HEK293T (cell line): Measurements from ENCODE around the gene HSFX2.
"Not testable (repeated sequence)": the region's sequence is repeated elsewhere in the genome, so short reads cannot be mapped to it uniquely, and the experiment has no call there.

Experiments used
- CTCF ChIA-PET: fragments of 350-600 bp; formaldehyde crosslinking; extraction: SDS; loops from one replicate; lab custom pipeline; 2021; ENCODE audit warnings: antibody characterized with exemption, inconsistent platforms; lab: Yijun Ruan, JAX
- POLR2A ChIA-PET: fragments of 350-600 bp; formaldehyde crosslinking; extraction: SDS; loops from one replicate; lab custom pipeline; 2020; ENCODE audit warnings: antibody characterized with exemption, inconsistent platforms; lab: Yijun Ruan, JAX
- DNase-seq: peaks from one replicate; pipeline ENCODE4 v3.0.0; 2012; ENCODE audit warnings: mixed read lengths; ENCODE audit errors: extremely low spot score
- ARNT ChIP-seq: fragments of 450-650 bp; IDR thresholded peaks from 2 replicates; pipeline ENCODE4 v1.6.1; 2017; ENCODE audit warnings: mild to moderate bottlenecking
- BHLHE40 ChIP-seq: fragments of 450-650 bp; IDR thresholded peaks from 2 replicates; pipeline ENCODE4 v1.6.1; 2016; ENCODE audit warnings: mild to moderate bottlenecking, moderate library complexity, borderline replicate concordance
- CTBP1 ChIP-seq: fragments of 450-650 bp; IDR thresholded peaks from 2 replicates; pipeline ENCODE4 v1.6.1; 2016; ENCODE audit warnings: borderline replicate concordance
- ELF4 ChIP-seq: fragments of 450-650 bp; IDR thresholded peaks from 2 replicates; pipeline ENCODE4 v1.6.1; 2017; ENCODE audit warnings: antibody characterized with exemption
- FOXA1 ChIP-seq: fragments of 450-650 bp; IDR thresholded peaks from 2 replicates; pipeline ENCODE4 v1.6.1; 2016; ENCODE audit warnings: mild to moderate bottlenecking
- FOXK2 ChIP-seq: fragments of 450-650 bp; IDR thresholded peaks from 2 replicates; pipeline ENCODE4 v1.6.1; 2016; ENCODE audit warnings: mild to moderate bottlenecking
- FOXM1 ChIP-seq: fragments of 450-650 bp; IDR thresholded peaks from 2 replicates; pipeline ENCODE4 v1.6.1; 2017; ENCODE audit warnings: mild to moderate bottlenecking, borderline replicate concordance
- HDGF ChIP-seq: fragments of 450-650 bp; IDR thresholded peaks from 2 replicates; pipeline ENCODE4 v1.6.1; 2017; ENCODE audit warnings: antibody characterized with exemption, borderline replicate concordance
- L3MBTL2 ChIP-seq: fragments of 450-650 bp; conservative IDR thresholded peaks from 2 replicates; pipeline ENCODE4 v1.6.1; 2016; ENCODE audit warnings: mild to moderate bottlenecking
- LEF1 ChIP-seq: fragments of 450-650 bp; IDR thresholded peaks from 2 replicates; pipeline ENCODE4 v1.6.1; 2017; ENCODE audit warnings: mild to moderate bottlenecking, borderline replicate concordance
- NFRKB ChIP-seq: fragments of 450-650 bp; IDR thresholded peaks from 2 replicates; pipeline ENCODE4 v1.6.1; 2016; ENCODE audit warnings: mild to moderate bottlenecking, moderate library complexity
- PKNOX1 ChIP-seq: fragments of 450-650 bp; IDR thresholded peaks from 2 replicates; pipeline ENCODE4 v1.6.1; 2016
- SP1 ChIP-seq: fragments of 450-650 bp; IDR thresholded peaks from 2 replicates; pipeline ENCODE4 v1.6.1; 2017
- SUZ12 ChIP-seq: fragments of 450-650 bp; IDR thresholded peaks from 2 replicates; pipeline ENCODE4 v1.6.1; 2016; ENCODE audit warnings: mild to moderate bottlenecking
- TARDBP ChIP-seq: fragments of 450-650 bp; IDR thresholded peaks from 2 replicates; pipeline ENCODE4 v1.6.1; 2016
- ZNF384 ChIP-seq: fragments of 450-650 bp; IDR thresholded peaks from 2 replicates; pipeline ENCODE4 v1.6.1; 2016

The HSFX2 gene

GRCh38 chrX:149618871-149619270 lies 23.8 kb upstream of the HSFX2 start:
- ChIA-PET CTCF (no interaction called here), POLR2A (no interaction called here)
- TF ChIP-seq BHLHE40 (no peak), HDGF (no peak), ZNF384 (no peak), FOXK2 (no peak), SP1 (no peak), NFRKB (no peak), PKNOX1 (no peak), LEF1 (no peak), ARNT (no peak), FOXA1 (no peak), ELF4 (no peak), TARDBP (no peak), FOXM1 (no peak), SUZ12 (no peak), CTBP1 (no peak), L3MBTL2 (no peak)
- no peak for DNase-seq

GRCh38 chrX:149611623-149612175 lies 16.6 kb upstream of the HSFX2 start:
- no peak for DNase-seq
- no peak for TF ChIP-seq LEF1
- no peak for TF ChIP-seq L3MBTL2
- no peak for TF ChIP-seq FOXK2
- TF ChIP-seq BHLHE40, result no peak
- no peak for TF ChIP-seq ZNF384
- no peak for TF ChIP-seq FOXM1
- no peak for TF ChIP-seq SUZ12
- TF ChIP-seq NFRKB, result no peak
- no peak for TF ChIP-seq PKNOX1
- TF ChIP-seq SP1, result no peak
- TF ChIP-seq HDGF, result no peak
- no peak for TF ChIP-seq CTBP1
- no peak for TF ChIP-seq TARDBP
- ChIA-PET CTCF (interaction anchor here (1.1 kb wide), 1 partner anchor 13 kb away, joined by 4 read pairs; no protein-coding TSS in a partner anchor), POLR2A (no interaction called here)

- ChIA-PET CTCF (no interaction called here), POLR2A (no interaction called here)
Measured at GRCh38 chrX:149610511-149610910, 15.4 kb upstream of the HSFX2 start.

GRCh38 chrX:149607699-149608098 lies 12.6 kb upstream of the HSFX2 start:
- POLR2A ChIA-PET, result no interaction called here
- TF ChIP-seq SUZ12 (no peak), ZNF384 (no peak), TARDBP (no peak), LEF1 (no peak), FOXK2 (no peak), BHLHE40 (no peak), PKNOX1 (no peak), HDGF (no peak), ELF4 (no peak), FOXM1 (no peak), SP1 (no peak), CTBP1 (no peak)
- DNase-seq, result no peak
- CTCF ChIA-PET, result no interaction called here

More at GRCh38 chrX:149610511-149610910, 15.4 kb upstream of the HSFX2 start:
- TF ChIP-seq FOXK2, result no peak
- TF ChIP-seq L3MBTL2, result no peak
- no peak for TF ChIP-seq LEF1
- no peak for TF ChIP-seq FOXM1
- no peak for TF ChIP-seq PKNOX1
- no peak for TF ChIP-seq HDGF
- no peak for TF ChIP-seq ARNT
- TF ChIP-seq ELF4, result no peak
- no peak for TF ChIP-seq SP1
- no peak for TF ChIP-seq BHLHE40
- TF ChIP-seq CTBP1, result no peak
- no peak for TF ChIP-seq ZNF384
- TF ChIP-seq TARDBP, result no peak
- no peak for TF ChIP-seq FOXA1
- no peak for TF ChIP-seq SUZ12
- no peak for TF ChIP-seq NFRKB
- DNase-seq, result no peak

- POLR2A ChIA-PET, DNase-seq, CTCF ChIA-PET: not testable (repeated sequence)
Measured at GRCh38 chrX:149605248-149605885, 10.3 kb upstream of the HSFX2 start.

GRCh38 chrX:149598603-149599002 lies 3.5 kb upstream of the HSFX2 start:
- POLR2A ChIA-PET, CTCF ChIA-PET, DNase-seq: not testable (repeated sequence)

- POLR2A ChIA-PET, CTCF ChIA-PET, DNase-seq: not testable (repeated sequence)
Measured at GRCh38 chrX:149595943-149596342, 829 bp upstream of the HSFX2 start.

- CTCF ChIA-PET, DNase-seq, POLR2A ChIA-PET: not testable (repeated sequence)
Measured at GRCh38 chrX:149590993-149591392, 4.1 kb downstream of the HSFX2 start.

- DNase-seq, POLR2A ChIA-PET, CTCF ChIA-PET: not testable (repeated sequence)
Measured at GRCh38 chrX:149587359-149587758, 7.8 kb downstream of the HSFX2 start, which contains the start of gene MAGEA9B. TSS of gene MAGEA9B (minus strand) at chrX:149587459. CDS start at chrX:149583179, 4,280 bp downstream.

- DNase-seq, CTCF ChIA-PET, POLR2A ChIA-PET: not testable (repeated sequence)
Measured at GRCh38 chrX:149585631-149586030, 9.5 kb downstream of the HSFX2 start.
